Measurements from ENCODE around the gene RNF113B.

Gene RNF113B

GRCh38 chr13:98129059-98129746 lies 47.9 kb downstream of the RNF113B start:
- ChIA-PET POLR2A (no interaction called here), CTCF (interaction anchor here (1.1 to 1.6 kb wide), 2 partner anchors 25 to 94 kb away, joined by 3 to 4 read pairs; no protein-coding TSS in a partner anchor)
- H3K4me3 ChIP-seq (ENCODE audit: low read depth, low read length): no peak overlapping the region
- peak; percentile 50 for DNase-seq (ENCODE audit: low read depth, low spot score)
- TF ChIP-seq, protein P1, sequence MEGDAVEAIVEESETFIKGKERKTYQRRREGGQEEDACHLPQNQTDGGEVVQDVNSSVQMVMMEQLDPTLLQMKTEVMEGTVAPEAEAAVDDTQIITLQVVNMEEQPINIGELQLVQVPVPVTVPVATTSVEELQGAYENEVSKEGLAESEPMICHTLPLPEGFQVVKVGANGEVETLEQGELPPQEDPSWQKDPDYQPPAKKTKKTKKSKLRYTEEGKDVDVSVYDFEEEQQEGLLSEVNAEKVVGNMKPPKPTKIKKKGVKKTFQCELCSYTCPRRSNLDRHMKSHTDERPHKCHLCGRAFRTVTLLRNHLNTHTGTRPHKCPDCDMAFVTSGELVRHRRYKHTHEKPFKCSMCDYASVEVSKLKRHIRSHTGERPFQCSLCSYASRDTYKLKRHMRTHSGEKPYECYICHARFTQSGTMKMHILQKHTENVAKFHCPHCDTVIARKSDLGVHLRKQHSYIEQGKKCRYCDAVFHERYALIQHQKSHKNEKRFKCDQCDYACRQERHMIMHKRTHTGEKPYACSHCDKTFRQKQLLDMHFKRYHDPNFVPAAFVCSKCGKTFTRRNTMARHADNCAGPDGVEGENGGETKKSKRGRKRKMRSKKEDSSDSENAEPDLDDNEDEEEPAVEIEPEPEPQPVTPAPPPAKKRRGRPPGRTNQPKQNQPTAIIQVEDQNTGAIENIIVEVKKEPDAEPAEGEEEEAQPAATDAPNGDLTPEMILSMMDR (IDR thresholded peaks at IDR 0.05; ENCODE audit: insufficient read depth, low read length, missing control alignments): no peak

Data from AG04449 (cell line).